ENCODE data around the gene C19orf85.

- TF ChIP-seq EP300 (IDR thresholded peaks at IDR 0.05) (no peak), POLR2A (IDR thresholded peaks at IDR 0.05) (no peak)
Measured at GRCh38 chr19:55436847-55437246, 27.7 kb downstream of the C19orf85 start.

All from suprapubic skin (tissue), 2 donors.